ENCODE results near the gene MGAT4A. TPM values are rescaled to one million over a fixed set of nuclear protein-coding genes. Genes with fewer than 3 reads are reported as not detected.

The MGAT4A gene
- total and polyA plus RNA-seq, 2 experiments from 2014 or later: 4.4 to 5.6 TPM

DNA sequence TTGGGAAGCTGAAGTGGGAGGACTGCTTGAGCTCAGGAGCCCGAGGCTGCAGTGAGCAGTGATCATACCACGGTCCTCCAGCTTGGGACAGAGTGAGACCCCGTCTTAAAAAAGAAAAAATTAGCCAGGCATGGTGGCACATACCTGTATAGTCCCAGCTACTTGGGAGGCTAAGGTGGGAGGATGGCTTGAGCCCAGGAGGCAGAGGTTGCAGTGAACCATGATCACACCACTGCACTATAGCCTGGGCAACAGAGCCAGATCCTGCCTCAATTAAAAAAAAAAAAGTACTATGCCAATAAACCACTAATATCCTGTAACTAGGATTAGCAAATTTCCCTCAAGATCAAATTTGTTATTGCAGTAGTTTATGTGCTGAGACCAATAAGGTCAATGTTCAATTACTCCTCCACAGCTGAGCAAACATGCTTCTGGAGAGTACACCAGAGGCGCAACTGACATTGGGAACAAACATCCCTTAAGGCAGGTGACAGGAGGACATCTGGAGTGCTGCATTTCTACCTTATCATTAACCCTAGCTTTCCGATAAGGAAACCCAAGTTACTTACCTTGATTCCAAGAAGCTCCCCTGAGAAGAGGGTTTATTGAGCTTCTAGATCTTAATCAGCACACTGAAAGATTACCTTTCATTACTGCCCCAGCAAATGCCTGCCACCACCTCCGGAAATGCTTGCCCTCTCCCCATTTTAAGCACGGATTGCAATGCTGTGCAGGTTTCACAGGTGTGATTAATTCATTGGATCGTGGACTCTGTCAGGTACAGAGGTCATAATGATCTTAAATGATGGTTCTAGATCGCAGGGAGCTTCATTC is 26.2 kb downstream of the MGAT4A start:
- H3K4me1 Mint-ChIP-seq: no peaks in the 10 kb centered on the region
- Histone ChIP-seq H3F3A (replicated peaks; ENCODE audit: low read depth) (no peaks in the 10 kb centered on the region), H3K4me2 (no peak overlapping the region), H3K36me3 (ENCODE audit: insufficient read depth) (no peaks in the 10 kb centered on the region), H4K20me1 (replicated peaks; ENCODE audit: insufficient read depth) (no peaks in the 10 kb centered on the region), H3K79me2 (replicated peaks; ENCODE audit: insufficient read depth) (no peaks in the 10 kb centered on the region), H3K27ac (ENCODE audit: low read depth) (no peak overlapping the region), H3K27me3 (ENCODE audit: insufficient read depth) (no peaks in the 10 kb centered on the region), H3K9me2 (ENCODE audit: insufficient read depth) (no peaks in the 10 kb centered on the region), H3K4me3 (no peak overlapping the region), H3K4me1 (ENCODE audit: insufficient read depth) (no peaks in the 10 kb centered on the region), H2AFZ (no peak overlapping the region)
- no peaks in the 10 kb centered on the region for H3K9me3 Mint-ChIP-seq
- no peak overlapping the region for H3K4me3 Mint-ChIP-seq
- no peak for DNase-seq (ENCODE audit: low spot score)
- H3K27me3 Mint-ChIP-seq (ENCODE audit: insufficient read depth, low read depth, poor library complexity): no peaks in the 10 kb centered on the region
- H3K36me3 Mint-ChIP-seq (ENCODE audit: low read depth): no peaks in the 10 kb centered on the region
- TF ChIP-seq STAT1 (IDR thresholded peaks at IDR 0.05; ENCODE audit: unreplicated experiment) (no peak), POLR2AphosphoS5 (IDR thresholded peaks at IDR 0.05; ENCODE audit: low read depth) (no peak), ZNF331 (CRISPR knock-in tag; IDR thresholded peaks at IDR 0.05; ENCODE audit: low read depth) (no peak), JUNB (IDR thresholded peaks at IDR 0.05; ENCODE audit: unreplicated experiment) (no peak), NANOG (IDR thresholded peaks at IDR 0.05; ENCODE audit: borderline replicate concordance) (no peak), ZNF462 (CRISPR knock-in tag; IDR thresholded peaks at IDR 0.05) (no peak), ZNF114 (CRISPR knock-in tag; IDR thresholded peaks at IDR 0.05) (no peak), ETS1 (IDR thresholded peaks at IDR 0.05) (no peak), EZH2phosphoT487 (IDR thresholded peaks at IDR 0.05; ENCODE audit: unreplicated experiment) (no peak), EZH2 (IDR thresholded peaks at IDR 0.05; ENCODE audit: low read depth, unreplicated experiment) (no peak), CREB1 (CRISPR knock-in tag; IDR thresholded peaks at IDR 0.05; ENCODE audit: low read depth) (no peak)
- TF ChIP-seq, protein P1, sequence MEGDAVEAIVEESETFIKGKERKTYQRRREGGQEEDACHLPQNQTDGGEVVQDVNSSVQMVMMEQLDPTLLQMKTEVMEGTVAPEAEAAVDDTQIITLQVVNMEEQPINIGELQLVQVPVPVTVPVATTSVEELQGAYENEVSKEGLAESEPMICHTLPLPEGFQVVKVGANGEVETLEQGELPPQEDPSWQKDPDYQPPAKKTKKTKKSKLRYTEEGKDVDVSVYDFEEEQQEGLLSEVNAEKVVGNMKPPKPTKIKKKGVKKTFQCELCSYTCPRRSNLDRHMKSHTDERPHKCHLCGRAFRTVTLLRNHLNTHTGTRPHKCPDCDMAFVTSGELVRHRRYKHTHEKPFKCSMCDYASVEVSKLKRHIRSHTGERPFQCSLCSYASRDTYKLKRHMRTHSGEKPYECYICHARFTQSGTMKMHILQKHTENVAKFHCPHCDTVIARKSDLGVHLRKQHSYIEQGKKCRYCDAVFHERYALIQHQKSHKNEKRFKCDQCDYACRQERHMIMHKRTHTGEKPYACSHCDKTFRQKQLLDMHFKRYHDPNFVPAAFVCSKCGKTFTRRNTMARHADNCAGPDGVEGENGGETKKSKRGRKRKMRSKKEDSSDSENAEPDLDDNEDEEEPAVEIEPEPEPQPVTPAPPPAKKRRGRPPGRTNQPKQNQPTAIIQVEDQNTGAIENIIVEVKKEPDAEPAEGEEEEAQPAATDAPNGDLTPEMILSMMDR (conservative IDR thresholded peaks at IDR 0.05; ENCODE audit: low read depth in 2 of 2): no peak
- TF ChIP-seq, protein P2, sequence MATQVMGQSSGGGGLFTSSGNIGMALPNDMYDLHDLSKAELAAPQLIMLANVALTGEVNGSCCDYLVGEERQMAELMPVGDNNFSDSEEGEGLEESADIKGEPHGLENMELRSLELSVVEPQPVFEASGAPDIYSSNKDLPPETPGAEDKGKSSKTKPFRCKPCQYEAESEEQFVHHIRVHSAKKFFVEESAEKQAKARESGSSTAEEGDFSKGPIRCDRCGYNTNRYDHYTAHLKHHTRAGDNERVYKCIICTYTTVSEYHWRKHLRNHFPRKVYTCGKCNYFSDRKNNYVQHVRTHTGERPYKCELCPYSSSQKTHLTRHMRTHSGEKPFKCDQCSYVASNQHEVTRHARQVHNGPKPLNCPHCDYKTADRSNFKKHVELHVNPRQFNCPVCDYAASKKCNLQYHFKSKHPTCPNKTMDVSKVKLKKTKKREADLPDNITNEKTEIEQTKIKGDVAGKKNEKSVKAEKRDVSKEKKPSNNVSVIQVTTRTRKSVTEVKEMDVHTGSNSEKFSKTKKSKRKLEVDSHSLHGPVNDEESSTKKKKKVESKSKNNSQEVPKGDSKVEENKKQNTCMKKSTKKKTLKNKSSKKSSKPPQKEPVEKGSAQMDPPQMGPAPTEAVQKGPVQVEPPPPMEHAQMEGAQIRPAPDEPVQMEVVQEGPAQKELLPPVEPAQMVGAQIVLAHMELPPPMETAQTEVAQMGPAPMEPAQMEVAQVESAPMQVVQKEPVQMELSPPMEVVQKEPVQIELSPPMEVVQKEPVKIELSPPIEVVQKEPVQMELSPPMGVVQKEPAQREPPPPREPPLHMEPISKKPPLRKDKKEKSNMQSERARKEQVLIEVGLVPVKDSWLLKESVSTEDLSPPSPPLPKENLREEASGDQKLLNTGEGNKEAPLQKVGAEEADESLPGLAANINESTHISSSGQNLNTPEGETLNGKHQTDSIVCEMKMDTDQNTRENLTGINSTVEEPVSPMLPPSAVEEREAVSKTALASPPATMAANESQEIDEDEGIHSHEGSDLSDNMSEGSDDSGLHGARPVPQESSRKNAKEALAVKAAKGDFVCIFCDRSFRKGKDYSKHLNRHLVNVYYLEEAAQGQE (IDR thresholded peaks at IDR 0.05; ENCODE audit: unreplicated experiment): no peak
- H3K27ac Mint-ChIP-seq: no peak overlapping the region; the same call in 1 of the 2 replicates
- no peak for ATAC-seq

Data from GM23338 (cell line).